Measurements from ENCODE around the gene DNAJA2.
"Not testable (repeated sequence)": the region's sequence is repeated elsewhere in the genome, so short reads cannot be mapped to it uniquely, and the experiment has no call there.

DNAJA2 gene

DNA sequence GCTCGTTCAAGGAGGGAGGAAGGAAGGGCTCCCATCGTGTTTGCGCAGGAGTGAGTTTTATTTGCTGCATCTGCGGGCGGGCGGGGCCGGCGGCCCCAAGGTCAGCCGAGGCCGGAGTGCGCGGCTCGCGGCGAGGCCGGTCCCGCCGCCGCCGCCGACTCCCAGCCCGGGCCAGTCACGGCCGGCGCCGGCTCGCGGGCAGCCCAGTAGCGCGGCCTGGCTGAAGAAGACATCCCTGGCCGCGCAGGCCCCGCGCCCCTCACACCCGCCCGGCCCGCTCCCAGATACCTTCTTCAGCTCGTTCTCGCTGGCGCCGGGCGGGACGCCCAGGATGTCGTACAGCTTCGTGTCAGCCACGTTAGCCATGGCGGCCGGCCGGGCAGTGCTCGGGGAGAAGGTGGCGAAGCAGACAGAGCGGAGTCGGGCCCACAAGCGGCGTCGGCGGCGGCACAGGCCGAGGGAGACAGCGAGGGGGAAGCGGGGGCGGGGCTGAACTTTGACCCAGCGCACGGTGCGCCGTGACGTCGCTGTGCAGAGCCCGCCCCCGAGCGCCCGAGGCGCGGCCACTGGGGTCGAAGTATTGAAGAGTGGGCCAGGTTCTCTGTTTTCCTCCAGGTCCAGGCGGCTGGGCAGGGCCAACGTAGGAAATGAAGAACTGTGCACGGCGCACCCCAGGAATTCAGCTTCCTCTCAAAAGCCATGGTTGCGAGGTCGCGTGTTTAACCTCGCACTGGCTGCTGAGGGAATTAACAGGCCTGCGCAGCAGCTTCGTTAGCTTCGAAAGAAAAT, at the start of gene DNAJA2:
Gene DNAJA2 (minus strand): TSS at position 468 of the 789 bp plus-strand sequence. CDS start 102 bp downstream, at position 366.
- DNase-seq (ENCODE audit: low read depth in 2 of 2): peak; percentile 86 to 88

DNA sequence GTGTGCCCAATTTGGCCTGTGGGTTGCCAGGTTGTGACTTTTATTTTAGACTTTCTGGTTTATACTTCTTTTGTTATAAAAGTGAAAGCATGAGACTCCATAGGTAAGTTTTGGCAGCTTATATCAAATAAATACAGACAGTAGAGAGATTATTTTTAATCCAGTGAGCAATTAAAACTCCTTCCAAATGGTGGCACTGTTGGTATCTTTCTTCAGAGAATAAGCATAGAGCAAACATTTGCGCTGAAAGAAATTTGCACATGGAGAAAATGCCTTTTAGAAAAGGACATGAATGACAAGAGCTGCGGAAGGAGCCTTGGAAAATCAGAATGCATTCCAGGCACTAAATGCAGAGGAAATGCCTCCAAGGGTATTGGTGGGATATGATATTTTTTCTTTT, 46.1 kb upstream of the DNAJA2 start:
- no peak for DNase-seq (ENCODE audit: low read depth in 2 of 2)

DNA sequence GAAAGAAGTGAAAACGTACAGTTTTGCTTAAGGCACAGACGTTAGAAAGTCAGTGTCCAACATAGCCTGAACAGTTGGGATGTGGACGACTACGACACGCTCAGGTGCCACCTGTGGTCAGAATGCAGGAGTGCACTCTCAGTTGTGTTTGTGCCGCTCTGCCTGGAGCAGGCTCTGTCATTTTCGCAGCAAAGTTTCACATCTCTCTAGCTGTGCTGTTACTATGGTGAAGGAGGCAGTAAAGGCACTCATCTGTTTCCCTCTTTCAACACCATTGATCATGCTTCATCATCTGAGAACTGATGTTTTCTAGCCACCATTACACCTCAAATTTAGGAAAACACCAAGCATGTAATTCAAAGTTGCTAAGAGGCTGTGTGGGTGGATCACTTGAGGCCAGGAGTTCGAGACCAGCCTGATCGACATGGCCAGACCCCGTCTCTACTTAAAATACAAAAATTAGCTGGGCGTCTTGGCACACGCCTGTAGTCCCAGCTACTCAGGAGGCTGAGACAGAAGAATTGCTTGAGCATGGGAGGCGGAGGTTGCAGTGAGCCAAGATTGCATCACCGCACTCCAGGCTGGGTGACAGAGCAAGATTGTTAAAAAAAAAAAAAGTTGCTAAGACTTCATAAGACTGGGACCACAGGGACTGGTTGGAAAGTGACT, 44.9 kb upstream of the DNAJA2 start:
- no peak for DNase-seq (ENCODE audit: low read depth in 2 of 2)

DNA sequence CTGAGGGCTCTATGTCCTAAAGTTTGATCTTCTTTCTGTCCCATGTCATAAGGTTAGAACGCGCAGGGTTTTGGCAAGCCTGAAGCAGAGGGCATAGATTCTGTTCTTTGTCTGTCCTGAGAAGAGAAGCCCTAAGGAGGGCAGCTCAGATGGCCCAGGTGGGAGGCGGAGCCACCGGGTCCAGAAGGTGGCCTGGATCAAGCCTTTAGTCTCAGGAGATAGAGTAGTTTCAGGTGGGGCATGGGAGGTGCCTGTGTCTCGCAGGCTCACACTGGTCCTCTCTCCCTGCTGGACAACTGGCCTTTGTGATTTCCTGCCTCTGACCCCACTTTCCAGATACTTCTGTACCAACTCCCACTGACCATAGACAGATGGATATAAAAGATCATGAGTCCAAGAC, 44.2 kb upstream of the DNAJA2 start:
- no peak for DNase-seq (ENCODE audit: low read depth in 2 of 2)

DNA sequence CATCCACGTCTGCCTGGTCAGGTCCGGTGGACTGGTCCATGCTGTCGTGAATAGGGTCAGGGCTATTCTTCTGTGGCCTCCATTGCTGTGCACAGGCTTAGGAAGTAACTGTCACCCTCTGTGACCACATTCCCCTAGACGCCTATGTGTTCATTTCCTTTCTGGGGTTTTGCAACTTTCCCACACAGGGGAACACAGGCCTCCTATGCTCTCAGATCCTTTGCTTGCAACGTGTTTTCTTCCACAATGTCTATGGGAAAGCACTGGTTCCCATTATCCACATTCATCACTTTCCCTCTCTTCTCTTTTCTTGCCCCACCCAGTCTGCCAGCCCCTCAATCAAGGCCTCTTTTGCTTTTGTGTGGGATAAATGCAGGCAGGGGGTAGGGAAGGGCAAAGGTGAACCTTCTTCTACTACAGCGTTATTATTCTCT, 43.2 kb upstream of the DNAJA2 start:
- DNase-seq (ENCODE audit: low read depth in 2 of 2): no peak

DNA sequence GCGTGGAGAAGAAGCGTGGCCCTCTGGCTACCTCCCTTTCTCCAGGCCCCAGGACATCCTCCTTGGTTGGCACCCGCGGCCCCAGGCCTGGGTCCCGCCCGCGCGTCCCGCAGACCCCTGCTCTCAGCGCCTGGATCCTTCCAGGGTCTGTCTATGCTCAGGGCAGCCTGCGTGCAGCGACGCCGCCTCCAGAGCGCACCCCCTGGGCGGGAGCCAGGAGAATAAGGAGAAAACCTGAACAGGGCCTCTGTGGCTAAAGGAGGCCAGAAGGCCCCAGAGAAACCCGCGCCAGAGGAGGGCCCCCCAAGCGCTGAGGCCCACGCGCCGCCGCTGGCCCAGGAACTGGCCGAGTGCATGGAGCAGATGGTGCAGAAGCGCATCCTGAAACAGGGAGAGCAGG, 40.4 kb upstream of the DNAJA2 start:
- no peak for DNase-seq (ENCODE audit: low read depth in 2 of 2)

DNA sequence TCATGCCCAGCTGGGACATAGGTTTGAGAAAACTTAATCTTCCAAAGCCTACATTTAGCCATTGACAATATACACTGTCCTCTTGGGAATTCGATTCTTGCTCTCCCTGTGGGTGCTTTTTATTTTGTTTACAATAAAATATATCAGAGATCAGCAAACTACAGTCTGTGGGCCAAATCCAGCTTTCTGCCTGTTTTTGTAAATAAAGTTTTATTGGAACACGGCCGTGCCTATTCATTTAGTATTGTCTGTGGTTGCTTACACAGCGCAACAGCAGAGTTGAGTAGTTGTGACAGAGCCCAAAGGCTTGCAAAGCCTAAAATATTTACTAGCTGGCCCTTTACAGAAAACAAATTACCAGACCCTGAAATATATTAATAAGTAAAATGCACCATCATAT, 39.7 kb upstream of the DNAJA2 start:
- DNase-seq (ENCODE audit: low read depth in 2 of 2): no peak

DNA sequence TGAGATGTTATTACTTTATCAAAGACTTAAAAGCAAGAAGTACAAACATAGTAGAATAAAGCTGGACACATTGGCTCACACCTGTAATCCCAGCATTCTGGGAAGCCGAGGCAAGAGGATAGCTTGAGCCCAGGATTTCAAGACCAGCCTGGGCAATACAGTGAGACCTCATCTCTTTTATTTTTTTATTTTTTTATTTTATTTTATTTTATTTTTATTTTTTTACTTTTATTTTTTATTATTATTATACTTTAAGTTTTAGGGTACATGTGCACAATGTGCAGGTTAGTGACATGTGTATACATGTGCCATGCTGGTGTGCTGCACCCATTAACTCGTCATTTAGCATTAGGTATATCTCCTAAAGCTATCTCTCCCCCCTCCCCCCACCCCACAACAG, 37.3 kb upstream of the DNAJA2 start:
- DNase-seq (ENCODE audit: low read depth in 2 of 2): not testable (repeated sequence)

DNA sequence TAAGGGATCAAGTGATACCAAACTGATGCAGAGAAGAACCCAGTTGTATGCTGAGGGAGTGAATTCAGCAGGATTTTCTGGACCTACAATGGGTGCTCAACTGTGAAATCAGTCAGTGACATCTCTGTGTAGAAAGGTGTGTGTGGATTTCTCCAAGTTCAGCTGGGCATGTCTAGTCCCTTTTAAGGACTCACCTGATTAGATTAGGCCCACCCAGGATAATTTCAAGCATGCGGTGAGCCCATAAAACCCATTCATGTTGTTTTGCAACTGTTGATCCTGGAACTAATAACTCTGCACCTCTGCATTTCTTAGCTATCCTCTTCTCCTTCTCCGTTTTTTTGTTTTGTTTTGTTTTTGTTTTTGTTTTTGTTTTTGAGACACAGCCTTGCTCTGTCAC, 35.1 kb upstream of the DNAJA2 start:
- no peak for DNase-seq (ENCODE audit: low read depth in 2 of 2)

DNA sequence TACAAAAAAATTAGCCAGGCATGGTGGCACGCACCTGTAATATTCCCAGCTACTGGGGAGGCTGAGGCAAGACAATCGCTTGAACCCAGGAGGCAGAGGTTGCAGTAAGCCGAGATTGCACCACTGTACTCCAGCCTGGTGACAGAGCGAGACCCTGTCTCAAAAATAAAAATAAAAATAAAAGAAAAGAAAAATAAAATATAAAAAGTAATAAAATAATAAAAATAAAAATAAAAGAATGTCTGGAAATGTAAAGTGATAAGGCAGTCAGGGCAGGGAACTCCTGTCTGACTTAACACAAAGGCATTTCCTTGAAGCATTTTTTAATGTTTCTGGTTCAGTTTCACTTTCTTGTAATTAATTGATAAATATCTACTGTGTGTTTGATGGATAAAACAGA, 34.7 kb upstream of the DNAJA2 start:
- DNase-seq (ENCODE audit: low read depth in 2 of 2): no peak

DNA sequence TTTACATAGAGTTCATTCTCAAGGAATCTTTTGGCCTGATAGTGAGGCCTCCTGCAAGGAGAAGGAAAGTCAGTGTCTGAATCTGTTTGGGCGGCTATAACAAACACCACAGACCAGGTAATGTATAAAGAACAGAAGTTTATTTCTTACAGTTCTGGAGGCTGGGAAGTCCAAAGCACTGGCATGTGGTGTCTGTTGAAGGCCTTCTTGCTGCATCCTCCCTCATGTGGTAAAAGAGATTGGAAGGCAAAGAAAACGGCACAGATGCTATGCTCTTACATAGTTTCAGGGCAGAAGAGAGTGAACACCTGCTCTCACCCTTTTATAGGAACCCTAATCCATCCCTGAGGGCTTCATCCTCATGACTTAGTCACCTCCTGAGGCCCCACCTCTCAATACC, 31.2 kb upstream of the DNAJA2 start:
- no peak for DNase-seq (ENCODE audit: low read depth in 2 of 2)

DNA sequence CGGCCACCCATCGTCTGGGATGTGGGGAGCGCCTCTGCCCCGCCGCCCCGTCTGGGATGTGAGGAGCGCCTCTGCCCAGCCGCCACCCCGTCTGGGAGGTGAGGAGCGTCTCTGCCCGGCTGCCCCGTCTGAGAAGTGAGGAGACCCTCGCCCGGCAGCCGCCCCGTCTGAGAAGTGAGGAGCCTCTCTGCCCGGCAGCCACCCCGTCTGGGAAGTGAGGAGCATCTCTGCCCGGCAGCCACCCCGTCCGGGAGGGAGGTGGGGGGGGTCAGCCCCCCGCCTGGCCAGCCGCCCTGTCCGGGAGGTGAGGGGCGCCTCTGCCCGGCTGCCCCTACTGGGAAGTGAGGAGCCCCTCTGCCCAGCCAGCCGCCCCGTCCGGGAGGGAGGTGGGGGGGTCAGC, 26.6 kb upstream of the DNAJA2 start:
- not testable (repeated sequence) for DNase-seq (ENCODE audit: low read depth in 2 of 2)

DNA sequence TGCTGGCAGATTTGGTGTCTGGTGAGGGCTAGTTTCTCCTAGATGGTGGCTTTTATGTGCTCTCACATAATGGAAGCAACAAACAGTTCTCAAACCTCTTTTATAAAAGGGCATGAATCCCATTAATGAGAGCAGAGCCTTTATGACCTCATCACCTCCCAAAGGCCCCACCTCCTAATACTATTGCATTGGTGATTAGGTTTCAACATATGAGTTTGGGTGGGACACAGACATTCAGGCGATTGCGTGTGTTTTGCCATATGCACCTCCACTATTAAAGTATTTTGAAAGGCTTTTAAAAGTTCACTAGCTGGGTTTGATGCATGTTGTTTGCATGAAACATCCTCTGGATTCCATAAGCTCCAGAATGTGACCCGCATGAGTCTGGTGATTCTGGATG, 24.4 kb upstream of the DNAJA2 start:
- DNase-seq (ENCODE audit: low read depth in 2 of 2): no peak

DNA sequence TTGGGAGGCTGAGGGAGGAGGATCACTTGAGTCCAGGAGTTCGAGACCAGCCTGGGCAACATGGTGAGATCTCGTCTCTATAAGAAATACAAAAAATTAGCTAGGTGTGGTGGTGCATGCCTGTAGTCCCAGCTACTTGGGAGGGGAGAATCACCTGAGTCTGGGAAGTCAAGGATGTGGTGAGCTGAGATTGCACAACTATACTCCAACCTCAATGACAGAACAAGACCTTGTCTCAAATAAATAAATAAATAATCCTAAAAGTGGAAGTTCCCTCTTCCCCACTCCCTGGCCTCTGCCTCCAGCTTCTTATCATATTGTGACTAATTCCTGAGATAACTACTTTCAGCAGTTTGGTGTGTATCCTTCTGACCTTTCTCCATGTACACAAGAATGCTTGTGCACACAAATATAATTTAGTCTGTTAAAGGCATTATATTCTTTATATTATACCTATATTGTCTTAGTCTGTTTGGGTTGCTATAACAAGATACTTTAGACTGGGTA, 23.5 kb upstream of the DNAJA2 start:
- DNase-seq (ENCODE audit: low read depth in 2 of 2): no peak

DNA sequence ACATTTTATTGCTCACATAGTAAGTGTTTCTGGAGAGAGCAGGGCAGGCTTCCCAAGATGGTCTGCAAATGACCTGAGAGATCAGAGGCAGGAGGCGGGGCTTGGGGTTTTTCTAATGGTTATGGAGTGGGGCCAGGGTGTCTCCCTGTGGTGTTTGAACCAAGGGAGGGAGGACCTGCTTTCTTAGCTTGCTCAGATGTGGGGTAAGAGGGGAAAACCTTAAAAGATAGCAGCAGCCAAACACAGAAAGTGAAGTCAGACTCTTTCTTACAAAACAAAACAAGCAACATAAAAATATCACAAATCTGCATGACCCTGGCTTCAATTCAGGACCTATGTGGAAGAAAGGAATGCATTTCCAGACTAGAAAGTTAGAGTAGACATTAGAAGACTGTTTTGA, 22.9 kb upstream of the DNAJA2 start:
- no peak for DNase-seq (ENCODE audit: low read depth in 2 of 2)

DNA sequence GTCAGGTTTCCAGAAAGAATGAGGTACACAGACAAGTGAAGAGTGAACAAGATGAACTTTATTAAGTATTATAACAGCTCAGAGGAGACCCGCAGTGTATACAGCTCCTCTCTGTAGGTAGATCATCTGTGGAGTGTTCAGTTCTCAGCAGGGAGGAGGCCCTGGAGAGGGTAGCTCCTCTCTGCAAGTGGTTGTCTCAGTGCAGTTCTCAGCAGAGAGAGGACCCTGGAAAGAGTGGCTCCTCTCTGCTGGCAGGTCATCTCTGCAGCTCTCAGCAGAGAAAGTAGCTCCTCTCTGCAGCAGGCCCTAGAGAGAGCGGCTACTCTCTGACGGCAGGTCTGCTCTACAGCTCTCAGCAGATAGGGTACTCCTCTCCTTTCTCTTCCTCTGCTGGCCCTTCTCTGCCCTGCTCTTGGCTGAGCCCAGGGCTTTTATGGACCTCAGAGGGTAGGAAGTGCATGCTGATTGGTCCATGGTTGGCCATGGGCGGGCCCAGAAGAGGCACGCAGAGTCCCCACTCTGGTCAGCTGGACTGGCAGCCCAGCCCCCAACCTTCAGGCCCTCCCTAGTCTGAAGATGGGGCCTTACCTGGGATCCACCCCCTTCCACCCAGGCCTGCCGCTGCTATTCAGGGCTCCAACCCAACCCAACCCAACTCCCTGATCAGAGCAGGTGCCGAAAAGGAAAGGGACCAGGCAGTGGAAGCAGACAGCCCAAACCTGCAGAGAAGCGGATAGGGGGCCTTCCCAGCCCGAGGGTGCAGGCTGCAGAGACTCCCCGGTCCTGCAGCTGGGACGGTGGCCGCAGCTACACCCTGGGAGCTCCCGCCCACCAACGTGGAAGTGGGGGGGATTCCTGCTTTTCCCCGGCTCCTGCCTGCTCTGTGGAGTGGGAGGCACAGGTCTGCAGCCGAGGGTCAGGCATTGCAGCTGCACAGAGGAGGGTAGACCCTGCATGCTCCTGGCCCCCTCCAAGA, 18.5 kb upstream of the DNAJA2 start:
- DNase-seq (ENCODE audit: low read depth in 2 of 2): no peak

DNA sequence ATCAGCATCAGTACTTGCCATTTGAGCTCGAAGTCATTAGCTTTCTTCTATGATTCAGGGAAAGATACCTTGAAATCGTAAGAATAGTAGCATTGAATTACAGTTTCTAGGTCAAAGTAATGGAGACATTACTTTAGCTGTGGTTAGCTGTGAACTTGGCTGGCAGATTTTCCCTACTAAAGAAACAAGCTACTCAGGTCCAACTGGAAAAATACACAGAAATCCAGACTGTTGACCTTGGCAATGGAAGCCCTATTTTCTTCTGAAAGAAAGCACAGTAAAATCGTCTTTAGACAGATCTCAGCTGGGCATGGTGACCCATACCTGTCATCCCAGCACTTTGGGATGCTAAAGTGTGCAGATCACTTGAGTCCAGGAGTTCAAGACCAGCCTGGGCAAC, 13.4 kb upstream of the DNAJA2 start:
- DNase-seq (ENCODE audit: low read depth in 2 of 2): no peak

DNA sequence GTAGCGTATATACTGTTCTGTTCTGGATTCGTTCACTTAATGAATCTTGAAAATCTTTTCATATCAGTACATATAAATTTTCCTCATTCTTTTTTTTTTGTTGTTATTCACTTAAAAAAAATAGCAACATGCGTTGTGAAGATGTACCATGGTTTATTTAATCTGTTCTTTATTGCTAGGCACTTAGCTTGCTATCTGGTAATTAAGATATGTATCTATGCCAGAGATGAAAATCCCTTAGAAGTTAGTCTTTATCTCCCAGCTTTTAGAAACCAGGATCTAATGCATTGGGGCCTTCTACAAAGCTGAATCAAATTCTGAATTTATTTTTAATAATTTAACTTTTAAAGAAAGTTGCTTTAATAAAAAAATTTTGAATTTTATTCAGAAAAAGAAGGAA, 13.0 kb upstream of the DNAJA2 start:
- DNase-seq (ENCODE audit: low read depth in 2 of 2): no peak

DNA sequence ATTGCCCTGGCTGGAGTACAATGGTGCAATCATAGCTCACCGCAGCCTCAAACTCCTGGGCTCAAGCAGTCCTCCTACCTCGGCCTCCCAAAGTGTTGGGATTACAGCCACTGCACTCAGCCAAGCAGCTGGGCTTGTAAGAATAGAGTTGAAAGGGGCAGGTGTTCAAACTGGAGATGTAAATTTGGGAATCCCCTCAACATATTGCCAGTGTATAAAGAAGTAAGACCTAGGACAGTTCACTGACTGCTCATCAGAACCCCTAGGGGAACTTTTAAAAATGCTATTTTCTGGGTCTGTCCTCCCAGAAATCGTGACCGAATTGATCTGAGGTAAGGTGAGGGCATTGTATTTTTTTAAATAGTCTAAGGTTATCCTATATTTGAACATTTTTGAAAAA, 8.9 kb upstream of the DNAJA2 start:
- no peak for DNase-seq (ENCODE audit: low read depth in 2 of 2)

DNA sequence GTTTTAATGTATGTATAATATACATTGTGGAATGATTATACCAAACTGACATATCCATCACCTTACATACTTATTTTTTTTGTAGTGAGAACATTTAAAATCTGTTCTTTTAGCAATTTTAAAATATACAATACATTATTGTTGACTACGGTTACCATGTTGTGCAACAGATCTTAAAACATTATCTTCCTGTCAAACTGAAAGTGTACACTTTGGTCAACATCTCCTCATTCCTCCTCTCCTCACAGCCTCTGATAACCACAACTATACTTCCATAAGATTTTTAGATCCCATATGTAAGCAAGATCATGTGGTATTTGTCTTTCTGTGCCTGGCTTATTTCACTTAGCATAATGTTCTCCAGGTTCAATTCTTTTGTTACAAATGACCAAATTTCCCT, 7.5 kb upstream of the DNAJA2 start:
- no peak for DNase-seq (ENCODE audit: low read depth in 2 of 2)

DNA sequence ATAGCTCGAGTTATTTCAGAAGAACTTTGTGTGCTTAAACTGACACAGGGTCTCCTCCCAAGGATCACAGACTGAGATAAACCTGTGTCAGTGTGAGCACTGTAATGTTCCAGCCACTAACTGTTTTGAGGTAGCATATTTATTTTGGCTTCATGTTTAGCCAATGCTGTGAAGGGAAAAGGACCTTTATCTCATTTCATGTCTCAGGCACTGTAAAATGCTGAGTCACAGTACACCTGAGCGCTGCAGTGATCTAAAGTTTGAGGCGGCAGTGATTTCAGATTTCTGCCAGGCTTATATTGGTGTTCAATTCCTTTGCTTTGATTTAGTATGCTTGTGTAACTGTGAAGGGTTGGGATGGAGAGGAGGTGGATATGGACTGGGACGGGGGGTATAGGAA, 3.1 kb upstream of the DNAJA2 start:
- no peak for DNase-seq (ENCODE audit: low read depth in 2 of 2)

DNA sequence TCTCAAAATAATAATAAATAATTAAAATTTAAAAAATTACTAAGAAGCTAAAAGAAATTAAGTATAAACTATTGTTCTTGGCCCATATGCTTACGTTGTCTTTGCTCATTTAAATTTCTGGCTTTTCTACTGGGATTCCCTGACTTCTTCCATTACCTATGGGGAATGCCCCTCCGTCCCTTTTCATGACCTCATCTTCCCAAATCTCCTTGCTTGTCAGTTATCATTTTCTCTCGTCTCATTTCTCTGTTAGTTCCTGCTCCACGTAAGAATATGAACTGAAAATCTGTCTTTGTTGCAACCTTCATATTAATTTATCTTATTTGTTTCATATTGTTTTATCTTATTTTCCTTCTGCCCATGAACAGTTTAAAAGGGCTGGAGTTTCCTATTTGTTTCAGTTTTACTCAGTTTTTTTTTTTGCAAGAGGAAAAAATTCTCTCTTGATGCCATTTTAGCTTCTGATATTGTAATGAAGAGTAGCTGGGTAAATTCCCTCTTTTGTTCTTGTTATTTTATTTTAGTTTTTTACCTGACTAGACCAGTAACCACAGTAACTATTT, 2.5 kb upstream of the DNAJA2 start:
- DNase-seq (ENCODE audit: low read depth in 2 of 2): no peak

Data from stimulated activated CD8-positive, alpha-beta memory T cell treated with anti-CD3 and anti-CD28 coated beads, Interleukin-2, amount 100 ng/mL, for 1 hour (primary cell).